IMR-90 (cell line): ENCODE data around the gene EFCAB5. TPM values are rescaled to one million over a fixed set of nuclear protein-coding genes. Genes with fewer than 3 reads are reported as not detected.

Source experiments
- ATAC-seq: fragments of 200-7000 bp; cut with Tn5 transposase; 2 replicates; pipeline ENCODE4 v1.9.1; 2020; ENCODE audit warnings: low read depth, mild to moderate bottlenecking, moderate library complexity
- BruUV-seq: library from RNA; stranded (reverse); fragments of 400-500 nt; replicated peaks from 2 replicates; lab custom pipeline; 2021; lab: Mats Ljungman, UMichigan
- CTCF ChIA-PET: fragments of 300-600 bp; formaldehyde crosslinking; extraction: SDS; loops from one replicate; lab custom pipeline; 2021; ENCODE audit warnings: antibody characterized with exemption; lab: Yijun Ruan, JAX
- POLR2A ChIA-PET: fragments of 300-600 bp; sonication (Branson Sonifier 250); formaldehyde crosslinking; loops from one replicate; lab custom pipeline; 2022; ENCODE audit warnings: antibody characterized with exemption; ENCODE audit not compliant: unreplicated experiment; lab: Charles Lee
- DNase-seq: peaks from one replicate; pipeline ENCODE4 v3.0.0; 2013
- H2AFZ ChIP-seq: replicated peaks from 2 replicates; pipeline ENCODE3; 2013; ENCODE audit warnings: low read length, mild to moderate bottlenecking; ENCODE audit not compliant: poor library complexity
- H2AK5ac ChIP-seq: 2 replicates; pipeline ENCODE4 v1.6.1; 2013; ENCODE audit warnings: low read depth, low read length, inconsistent platforms
- H2AK9ac ChIP-seq: replicated peaks from 2 replicates; pipeline ENCODE3; 2013; ENCODE audit warnings: mild to moderate bottlenecking, low read depth, low read length, moderate library complexity; ENCODE audit not compliant: poor library complexity
- H2BK120ac ChIP-seq: 2 replicates; pipeline ENCODE4 v1.6.1; 2013; ENCODE audit warnings: low read depth, low read length, inconsistent platforms
- H2BK15ac ChIP-seq: 3 replicates; pipeline ENCODE4 v1.6.1; 2013; ENCODE audit warnings: low read depth, low read length, inconsistent platforms
- H2BK20ac ChIP-seq: 2 replicates; pipeline ENCODE4 v1.6.1; 2013; ENCODE audit warnings: low read depth, mild to moderate bottlenecking, inconsistent platforms, low read length, moderate library complexity
- H2BK5ac ChIP-seq: 2 replicates; pipeline ENCODE4 v1.6.1; 2013; ENCODE audit warnings: mild to moderate bottlenecking, low read depth, low read length, inconsistent platforms; ENCODE audit not compliant: poor library complexity, severe bottlenecking
- H3K14ac ChIP-seq: replicated peaks from 2 replicates; pipeline ENCODE4 v1.6.1; 2013; ENCODE audit warnings: low read depth, low read length, inconsistent platforms
- H3K18ac ChIP-seq: 2 replicates; pipeline ENCODE4 v1.6.1; 2013; ENCODE audit warnings: low read depth, low read length, control low read depth
- H3K23ac ChIP-seq: 2 replicates; pipeline ENCODE4 v1.6.1; 2013; ENCODE audit warnings: low read depth, low read length, inconsistent platforms
- H3K27ac ChIP-seq: 2 replicates; pipeline ENCODE4 v1.5.1; 2013; ENCODE audit warnings: mild to moderate bottlenecking, control low read depth, low read length; ENCODE audit not compliant: insufficient read depth
- H3K27me3 ChIP-seq: 2 replicates; pipeline ENCODE4 v1.6.1; 2013; ENCODE audit warnings: low read length; ENCODE audit not compliant: control insufficient read depth, insufficient read depth
- H3K36me3 ChIP-seq: 2 replicates; pipeline ENCODE4 v1.6.1; 2013; ENCODE audit warnings: low read length, mixed read lengths; ENCODE audit not compliant: control insufficient read depth, insufficient read depth
- H3K4ac ChIP-seq: 2 replicates; pipeline ENCODE4 v1.6.1; 2013; ENCODE audit warnings: low read depth, low read length, inconsistent platforms
- H3K4me1 ChIP-seq: 2 replicates; pipeline ENCODE4 v1.6.1; 2013; ENCODE audit warnings: low read length, mixed read lengths; ENCODE audit not compliant: control insufficient read depth, insufficient read depth
- H3K4me2 ChIP-seq: 2 replicates; pipeline ENCODE4 v1.6.1; 2013; ENCODE audit warnings: low read depth, mild to moderate bottlenecking, control low read depth, low read length, moderate library complexity
- H3K4me3 ChIP-seq: 2 replicates; pipeline ENCODE4 v1.5.1; 2013; ENCODE audit warnings: low read depth, mild to moderate bottlenecking, control low read depth, low read length, moderate library complexity; ENCODE audit not compliant: insufficient read depth
- H3K56ac ChIP-seq: 2 replicates; pipeline ENCODE4 v1.6.1; 2013; ENCODE audit warnings: low read length, inconsistent platforms; ENCODE audit not compliant: insufficient read depth; ENCODE audit errors: extremely low read depth
- H3K79me1 ChIP-seq, 2 experiments: 2 replicates each; pipeline ENCODE4 v1.6.1; 2013; ENCODE audit warnings: low read length in 2 of 2, inconsistent platforms in 1 of 2, low read depth in 1 of 2
- H3K9ac ChIP-seq: 2 replicates; pipeline ENCODE4 v1.6.1; 2013; ENCODE audit warnings: low read depth, low read length, control low read depth
- H3K9me1 ChIP-seq: 2 replicates; pipeline ENCODE4 v1.6.1; 2013; ENCODE audit warnings: low read length, inconsistent platforms; ENCODE audit not compliant: insufficient read depth
- H3K9me3 ChIP-seq: 2 replicates; pipeline ENCODE4 v1.6.1; 2013; ENCODE audit warnings: low read length; ENCODE audit not compliant: control insufficient read depth, insufficient read depth
- H4K20me1 ChIP-seq: 2 replicates; pipeline ENCODE4 v1.6.1; 2013; ENCODE audit warnings: low read length, inconsistent platforms; ENCODE audit not compliant: insufficient read depth
- H4K5ac ChIP-seq: 2 replicates; pipeline ENCODE4 v1.6.1; 2013; ENCODE audit warnings: mild to moderate bottlenecking, low read depth, low read length, control low read depth
- H4K8ac ChIP-seq, 2 experiments: 2 replicates each; pipeline ENCODE4 v1.6.1; 2013; ENCODE audit warnings: low read depth in 2 of 2, low read length in 2 of 2, control low read depth in 1 of 2, inconsistent platforms in 1 of 2
- H4K91ac ChIP-seq: 2 replicates; pipeline ENCODE4 v1.6.1; 2013; ENCODE audit warnings: low read depth, low read length, inconsistent platforms; ENCODE audit not compliant: insufficient read depth
- CHD1 ChIP-seq: IDR thresholded peaks from 2 replicates; pipeline ENCODE4 v1.6.1; 2012; ENCODE audit warnings: low read depth, low read length, improper control_type of control experiment
- FOS ChIP-seq: fragments of 150-350 bp; IDR thresholded peaks from 2 replicates; pipeline ENCODE4 v1.6.1; 2016; ENCODE audit warnings: low read depth, low read length
- RAD21 ChIP-seq: IDR thresholded peaks from 2 replicates; pipeline ENCODE4 v1.6.1; 2012; ENCODE audit warnings: low read length, improper control_type of control experiment
- RCOR1 ChIP-seq: IDR thresholded peaks from 2 replicates; pipeline ENCODE4 v1.6.1; 2012; ENCODE audit warnings: mild to moderate bottlenecking, low read length, improper control_type of control experiment; ENCODE audit not compliant: insufficient replicate concordance
- USF2 ChIP-seq: fragments of 150-350 bp; IDR thresholded peaks from 2 replicates; pipeline ENCODE4 v1.6.1; 2017; ENCODE audit warnings: mild to moderate bottlenecking, antibody characterized with exemption, low read length, low read depth
- WGBS, 2 experiments: methylation state at CpG; one replicate each; pipeline versions ENCODE4 v1.1.5 to v1.1.7; 2013; ENCODE audit warnings: missing lambda C conversion rate in 2 of 2; ENCODE audit not compliant: insufficient read length in 1 of 2; ENCODE audit errors: extremely low coverage in 2 of 2; 5-methylcytosine and 5-hydroxymethylcytosine counted together
- dilution Hi-C: fragments of 300-500 bp; cut with HindIII; formaldehyde crosslinking; loops from one replicate; pipeline ENCODE4 v1.14.3; 2018; ENCODE audit warnings: low sequenced_read_pairs; ENCODE audit not compliant: unreplicated experiment
- in situ Hi-C: fragments of 300-500 bp; cut with MboI; formaldehyde crosslinking; loops from 3 replicates; pipeline ENCODE4 v1.14.3; 2019; ENCODE audit warnings: low sequenced_read_pairs, inconsistent platforms, mixed read lengths
- intact Hi-C: fragments of 100-400 bp; cut with micrococcal nuclease; formaldehyde crosslinking; loops from 2 replicates; pipeline ENCODE4 v1.10.0; 2022
- polyA plus RNA-seq, 3 experiments: library from polyadenylated mRNA; depleted of rRNA; stranded (reverse); fragments of >200 nt; gene quantifications; 2 replicates each; pipeline ENCODE4 v1.2.3, GENCODE V29; 2012; ENCODE audit warnings: low replicate concordance in 1 of 3
- total RNA-seq: library from RNA; depleted of rRNA; stranded (reverse); fragments of >200 nt; gene quantifications from 2 replicates; pipeline ENCODE4 v1.2.3, GENCODE V29; 2012

EFCAB5 gene
- total and polyA plus RNA-seq, 2 of the 4 experiments (the other 2 are of a cell fraction): 0.14 TPM; not detected in 1

GRCh38 chr17:29996458-29996857 is 55.0 kb downstream of the EFCAB5 start:
- Histone ChIP-seq H3K27ac (no peak overlapping the region), H3K27me3 (peaks cover 8% of the 10 kb centered on the region; the same call in 1 of the 2 replicates), H3K4ac (no peak overlapping the region), H4K91ac (no peak overlapping the region), H2BK15ac (no peak overlapping the region), H4K5ac (no peak overlapping the region), H4K8ac (no peak overlapping the region), H4K20me1 (no peaks in the 10 kb centered on the region), H3K9ac (no peak overlapping the region), H3K56ac (no peak overlapping the region), H3K36me3 (no peaks in the 10 kb centered on the region), H2AK5ac (no peak overlapping the region), H2BK20ac (no peak overlapping the region), H2BK120ac (no peak overlapping the region), H2AK9ac (no peak overlapping the region), H3K4me3 (no peak overlapping the region), H2BK5ac (no peak overlapping the region), H3K9me3 (peaks cover 2% of the 10 kb centered on the region), H3K4me1 (peaks cover 3% of the 10 kb centered on the region; the same call in 1 of the 2 replicates), H3K14ac (no peak overlapping the region), H3K18ac (no peak overlapping the region), H3K79me1 (no peaks in the 10 kb centered on the region), H3K4me2 (no peak overlapping the region), H2AFZ (no peak overlapping the region), H3K9me1 (no peaks in the 10 kb centered on the region), H3K23ac (no peak overlapping the region)
- in situ Hi-C loops (no loop called here), intact Hi-C loops (no loop called here), dilution Hi-C loops (no loop called here)
- no peak for DNase-seq
- ChIA-PET CTCF (no interaction called here), POLR2A (no interaction called here)
- 100% methylated on average over 1 of the region's 3 CpGs; no CpG with 5 or more reads in 1 of the 2 experiments for WGBS, 2 experiments
- no peak for TF ChIP-seq CHD1
- no peak for TF ChIP-seq RCOR1
- no peak for TF ChIP-seq FOS
- TF ChIP-seq USF2: no peak
- TF ChIP-seq RAD21: no peak
- no TSS peak for BruUV-seq
- ATAC-seq: no peak
